ENCODE data around the gene ATP9A. TPM values are rescaled to one million over a fixed set of nuclear protein-coding genes. Genes with fewer than 3 reads are reported as not detected.

ATP9A gene
- polyA plus RNA-seq, 1 donor from 2014 or later, result 56.1 TPM

- Histone ChIP-seq H3K27ac (ENCODE audit: low read length) (no peak overlapping the region), H3K9me2 (ENCODE audit: insufficient read depth, low read length) (no peaks in the 10 kb centered on the region), H3K79me2 (replicated peaks; ENCODE audit: insufficient read depth, low read length) (no peaks in the 10 kb centered on the region), H3K27me3 (ENCODE audit: insufficient read depth, low read depth, low read length) (no peaks in the 10 kb centered on the region), H3K36me3 (ENCODE audit: insufficient read depth, low read length) (no peaks in the 10 kb centered on the region), H3F3A (ENCODE audit: insufficient read depth, low read length, poor library complexity, severe bottlenecking) (no peaks in the 10 kb centered on the region), H4K20me1 (ENCODE audit: insufficient read depth) (peaks cover 5% of the 10 kb centered on the region), H3K9ac (ENCODE audit: low read length) (no peak overlapping the region), H3K9me3 (ENCODE audit: low read length) (no peaks in the 10 kb centered on the region), H3K4me2 (ENCODE audit: low read length) (no peak overlapping the region), H2AFZ (ENCODE audit: low read depth, low read length) (no peak overlapping the region), H3K4me3 (ENCODE audit: low read length) (no peak overlapping the region)
- TF ChIP-seq TAF1 (IDR thresholded peaks at IDR 0.05; ENCODE audit: low read depth) (no peak), SMC3 (conservative IDR thresholded peaks at IDR 0.05; ENCODE audit: poor library complexity) (no peak), MXI1 (conservative IDR thresholded peaks at IDR 0.05; ENCODE audit: poor library complexity, severe bottlenecking) (no peak), RAD21 (conservative IDR thresholded peaks at IDR 0.05) (no peak)
Measured at GRCh38 chr20:51729771-51730170, 38.4 kb downstream of the ATP9A start.

GRCh38 chr20:51728737-51729136 is 39.5 kb downstream of the ATP9A start:
- no peak for TF ChIP-seq EP300 (conservative IDR thresholded peaks at IDR 0.05; ENCODE audit: poor library complexity, severe bottlenecking)
- no peak for TF ChIP-seq TAF1 (IDR thresholded peaks at IDR 0.05; ENCODE audit: low read depth)
- H3K9me3 ChIP-seq (ENCODE audit: low read length), result no peaks in the 10 kb centered on the region
- H3F3A ChIP-seq (ENCODE audit: insufficient read depth, low read length, poor library complexity, severe bottlenecking), result no peaks in the 10 kb centered on the region
- no peaks in the 10 kb centered on the region for H3K27me3 ChIP-seq (ENCODE audit: insufficient read depth, low read depth, low read length)
- H3K4me3 ChIP-seq (ENCODE audit: low read length), result no peak overlapping the region
- no peaks in the 10 kb centered on the region for H3K36me3 ChIP-seq (ENCODE audit: insufficient read depth, low read length)
- H3K79me2 ChIP-seq (replicated peaks; ENCODE audit: insufficient read depth, low read length), result no peaks in the 10 kb centered on the region
- H3K27ac ChIP-seq (ENCODE audit: low read length), result no peak overlapping the region
- H3K9ac ChIP-seq (ENCODE audit: low read length), result no peak overlapping the region
- H4K20me1 ChIP-seq (ENCODE audit: insufficient read depth), result peaks cover 5% of the 10 kb centered on the region
- H2AFZ ChIP-seq (ENCODE audit: low read depth, low read length), result no peak overlapping the region
- H3K4me2 ChIP-seq (ENCODE audit: low read length), result no peak overlapping the region
- no peaks in the 10 kb centered on the region for H3K9me2 ChIP-seq (ENCODE audit: insufficient read depth, low read length)

- Histone ChIP-seq H3K9ac (ENCODE audit: low read length) (no peak overlapping the region), H3K36me3 (ENCODE audit: insufficient read depth, low read length) (no peaks in the 10 kb centered on the region), H2AFZ (ENCODE audit: low read depth, low read length) (no peak overlapping the region), H3K79me2 (replicated peaks; ENCODE audit: insufficient read depth, low read length) (no peaks in the 10 kb centered on the region), H3K4me2 (ENCODE audit: low read length) (no peak overlapping the region), H3K4me3 (ENCODE audit: low read length) (no peak overlapping the region), H3K27me3 (ENCODE audit: insufficient read depth, low read depth, low read length) (no peaks in the 10 kb centered on the region), H3K9me3 (ENCODE audit: low read length) (no peaks in the 10 kb centered on the region), H3K27ac (ENCODE audit: low read length) (no peak overlapping the region), H3K9me2 (ENCODE audit: insufficient read depth, low read length) (no peaks in the 10 kb centered on the region), H3F3A (ENCODE audit: insufficient read depth, low read length, poor library complexity, severe bottlenecking) (no peaks in the 10 kb centered on the region), H4K20me1 (ENCODE audit: insufficient read depth) (peaks cover 5% of the 10 kb centered on the region)
- no peak for TF ChIP-seq SMC3 (conservative IDR thresholded peaks at IDR 0.05; ENCODE audit: poor library complexity)
- no peak for TF ChIP-seq EP300 (conservative IDR thresholded peaks at IDR 0.05; ENCODE audit: poor library complexity, severe bottlenecking)
- TF ChIP-seq TAF1 (IDR thresholded peaks at IDR 0.05; ENCODE audit: low read depth), result no peak
- no peak for TF ChIP-seq CTCF (IDR thresholded peaks at IDR 0.05; ENCODE audit: poor library complexity, severe bottlenecking)
- no peak for TF ChIP-seq REST (IDR thresholded peaks at IDR 0.05; ENCODE audit: borderline replicate concordance)
Measured at GRCh38 chr20:51727872-51728271, 40.3 kb downstream of the ATP9A start.

Measured in neural cell (in vitro differentiated cells).